CD8-positive, alpha-beta memory T cell (primary cell): ENCODE results near the gene LMNA. TPM values are rescaled to one million over a fixed set of nuclear protein-coding genes. Genes with fewer than 3 reads are reported as not detected.
"Not testable (repeated sequence)": the region's sequence is repeated elsewhere in the genome, so short reads cannot be mapped to it uniquely, and the experiment has no call there.

Source experiments
- CTCF ChIA-PET: fragments of 350-600 bp; sonication (Branson Sonifier 250); formaldehyde crosslinking; loops from one replicate; lab custom pipeline; 2021; ENCODE audit warnings: antibody characterized with exemption; lab: Charles Lee
- POLR2A ChIA-PET: fragments of 350-600 bp; sonication (Branson Sonifier 250); formaldehyde crosslinking; loops from one replicate; lab custom pipeline; 2021; ENCODE audit warnings: antibody characterized with exemption; lab: Charles Lee
- DNase-seq, 5 donors: peaks; one replicate each; pipeline versions ENCODE4 v3.0.0 to v3.0.0-alpha.2; 2020 to 2022; ENCODE audit warnings: mixed read lengths in 1 of 5
- H3K27ac ChIP-seq: one replicate; pipeline ENCODE4 v1.7.0; 2013; ENCODE audit warnings: low read depth, mild to moderate bottlenecking, low read length, moderate library complexity
- H3K27me3 ChIP-seq: 2 replicates; pipeline ENCODE4 v1.7.0; 2013; ENCODE audit warnings: low read length, mild to moderate bottlenecking; ENCODE audit not compliant: insufficient read depth, poor library complexity, severe bottlenecking
- H3K36me3 ChIP-seq: 2 replicates; pipeline ENCODE4 v1.7.0; 2013; ENCODE audit warnings: mild to moderate bottlenecking, low read length, moderate library complexity; ENCODE audit not compliant: insufficient read depth
- H3K4me1 ChIP-seq: 2 replicates; pipeline ENCODE4 v1.7.0; 2013; ENCODE audit warnings: mild to moderate bottlenecking, low read length, moderate library complexity; ENCODE audit not compliant: insufficient read depth
- H3K4me3 ChIP-seq: 2 replicates; pipeline ENCODE4 v1.7.0; 2013; ENCODE audit warnings: mild to moderate bottlenecking, low read length
- H3K9me3 ChIP-seq: 2 replicates; pipeline ENCODE4 v1.7.0; 2013; ENCODE audit warnings: mild to moderate bottlenecking, low read length
- H3K27ac Mint-ChIP-seq, 8 donors: one replicate each; pipeline ENCODE4 v1.8.0; 2020 to 2021; ENCODE audit warnings: mixed read lengths in 8 of 8, mild to moderate bottlenecking in 6 of 8, inconsistent platforms in 3 of 8, moderate library complexity in 3 of 8
- H3K27me3 Mint-ChIP-seq, 2 donors: one replicate each; pipeline ENCODE4 v1.8.0; 2020 to 2021; ENCODE audit warnings: mixed read lengths in 2 of 2, mild to moderate bottlenecking in 1 of 2, moderate library complexity in 1 of 2
- H3K36me3 Mint-ChIP-seq, 3 donors: one replicate each; pipeline ENCODE4 v1.8.0; 2020 to 2021; ENCODE audit warnings: mixed read lengths in 3 of 3, inconsistent platforms in 1 of 3, mild to moderate bottlenecking in 1 of 3
- H3K4me1 Mint-ChIP-seq, 3 donors: one replicate each; pipeline ENCODE4 v1.8.0; 2020 to 2021; ENCODE audit warnings: mixed read lengths in 3 of 3, inconsistent platforms in 1 of 3, mild to moderate bottlenecking in 1 of 3
- H3K4me3 Mint-ChIP-seq, 7 donors: one replicate each; pipeline ENCODE4 v1.8.0; 2020 to 2021; ENCODE audit warnings: mixed read lengths in 7 of 7, mild to moderate bottlenecking in 6 of 7, moderate library complexity in 4 of 7, inconsistent platforms in 2 of 7
- H3K9me3 Mint-ChIP-seq, 5 donors: one replicate each; pipeline ENCODE4 v1.8.0; 2020 to 2022; ENCODE audit warnings: mixed read lengths in 5 of 5, mild to moderate bottlenecking in 3 of 5, moderate library complexity in 2 of 5, inconsistent platforms in 1 of 5
- polyA plus RNA-seq: library from polyadenylated mRNA; unstranded; fragments of 300-500 nt; fragmentation: Illumina TruSeq; gene quantifications from one replicate; pipeline ENCODE4 v1.2.3, GENCODE V29; 2021
- total RNA-seq, 2 experiments: library from RNA; stranded (reverse); gene quantifications; one replicate each; pipeline ENCODE4 v1.2.3, GENCODE V29; 2021

The LMNA gene
- total RNA-seq (100 to 1,000 TPM; 325 to 335 TPM), polyA plus RNA-seq (13.9 TPM)

DNA sequence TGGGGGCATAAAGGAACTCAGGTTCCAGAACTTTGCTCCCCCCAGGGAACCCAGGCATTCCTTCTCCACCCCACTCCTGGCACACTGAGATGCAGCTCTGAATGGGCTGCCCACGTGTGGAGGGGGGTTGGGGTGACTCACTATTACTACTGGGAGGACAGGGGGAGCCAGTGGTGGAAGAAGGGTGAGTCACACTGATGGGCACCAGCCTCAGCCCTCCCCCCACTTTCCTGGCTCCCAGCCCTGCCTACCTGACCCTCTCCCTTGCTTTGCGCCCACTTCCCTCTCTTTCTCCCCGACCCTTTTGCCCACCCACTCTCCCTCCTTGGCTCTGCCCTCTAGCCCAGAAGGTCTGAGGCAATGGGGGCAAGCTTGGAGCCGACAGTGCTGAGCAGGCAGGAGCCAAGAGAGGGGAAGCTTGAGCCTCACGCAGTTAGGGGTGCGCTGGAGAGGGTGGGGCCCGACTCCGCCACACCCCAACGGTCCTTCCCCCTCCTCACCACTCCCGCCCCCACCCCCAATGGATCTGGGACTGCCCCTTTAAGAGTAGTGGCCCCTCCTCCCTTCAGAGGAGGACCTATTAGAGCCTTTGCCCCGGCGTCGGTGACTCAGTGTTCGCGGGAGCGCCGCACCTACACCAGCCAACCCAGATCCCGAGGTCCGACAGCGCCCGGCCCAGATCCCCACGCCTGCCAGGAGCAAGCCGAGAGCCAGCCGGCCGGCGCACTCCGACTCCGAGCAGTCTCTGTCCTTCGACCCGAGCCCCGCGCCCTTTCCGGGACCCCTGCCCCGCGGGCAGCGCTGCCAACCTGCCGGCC lies at the start of gene LMNA:
Gene LMNA, plus strand, starts transcription at position 611 of the 818 bp plus-strand sequence. CDS start 208 bp downstream, outside the sequence.
- Mint-ChIP-seq H3K36me3 (peaks cover 0 to 19% (median 0%) of the 10 kb centered on the region in 3 donors), H3K9me3 (peaks cover 0 to 2% (median 0%) of the 10 kb centered on the region in 5 donors), H3K4me3 (peak within 1 kb of the TSS; percentile 90 to 98 (median 93)), H3K27me3 (peaks cover 0 to 8% of the 10 kb centered on the region in 2 donors), H3K27ac (peak within 1 kb of the TSS; percentile 81 to 100 (median 97)), H3K4me1 (peaks cover 24 to 48% (median 32%) of the 10 kb centered on the region in 3 donors)
- Histone ChIP-seq H3K27me3 (peaks cover 3% of the 10 kb centered on the region), H3K9me3 (no peaks in the 10 kb centered on the region), H3K36me3 (no peaks in the 10 kb centered on the region), H3K4me1 (peaks cover 17% of the 10 kb centered on the region), H3K27ac (peak within 1 kb of the TSS; percentile 93), H3K4me3 (peak within 1 kb of the TSS; percentile 77)
- peak; percentile 34 to 91 (median 73) for DNase-seq
- ChIA-PET POLR2A (interaction anchor here (0.5 to 1.9 kb wide), 6 partner anchors 8 to 98 kb away, joined by 3 to 10 read pairs (median 4); partner anchors contain the start of gene PMF1), CTCF (interaction anchor here (9.0 to 25.4 kb wide), 2 partner anchors 14 to 15 kb away, joined by 78 to 702 read pairs; no protein-coding TSS in a partner anchor)

DNA sequence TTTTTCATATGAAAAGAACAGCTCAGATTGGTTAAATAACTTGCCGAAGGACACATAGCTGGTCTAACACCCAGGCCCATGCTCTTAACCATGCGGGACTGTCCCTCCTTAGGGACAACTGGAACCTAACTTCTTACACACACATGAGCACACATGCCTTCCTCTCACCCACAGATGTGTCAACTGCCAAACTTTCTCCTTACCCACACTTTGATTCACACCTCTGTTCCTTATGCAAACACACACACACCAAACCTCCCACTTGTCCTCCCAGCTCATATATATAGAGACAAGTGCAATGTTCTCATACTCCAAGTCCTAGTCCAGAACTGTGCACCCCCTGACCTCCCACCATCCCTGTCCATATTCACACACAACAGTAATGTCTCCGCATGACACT lies 49.3 kb upstream of the LMNA start:
- ChIA-PET CTCF (interaction anchor here (0.9 to 2.1 kb wide), 5 partner anchors 16 to 127 kb away, joined by 3 to 6 read pairs (median 3); no protein-coding TSS in a partner anchor), POLR2A (no interaction called here)
- no peak for DNase-seq
- Histone ChIP-seq H3K27ac (no peak overlapping the region), H3K36me3 (no peaks in the 10 kb centered on the region), H3K27me3 (no peaks in the 10 kb centered on the region), H3K9me3 (no peaks in the 10 kb centered on the region), H3K4me3 (no peak overlapping the region), H3K4me1 (no peaks in the 10 kb centered on the region)
- no peaks in the 10 kb centered on the region for H3K36me3 Mint-ChIP-seq
- no peaks in the 10 kb centered on the region for H3K9me3 Mint-ChIP-seq
- peak overlapping the region in 3 of 8 donors; percentile 18 to 64 (median 41) for H3K27ac Mint-ChIP-seq
- H3K4me1 Mint-ChIP-seq: peaks cover 3 to 7% (median 5%) of the 10 kb centered on the region in 3 donors
- H3K27me3 Mint-ChIP-seq: no peaks in the 10 kb centered on the region
- peak overlapping the region in 1 of 7 donors; percentile 1 for H3K4me3 Mint-ChIP-seq

DNA sequence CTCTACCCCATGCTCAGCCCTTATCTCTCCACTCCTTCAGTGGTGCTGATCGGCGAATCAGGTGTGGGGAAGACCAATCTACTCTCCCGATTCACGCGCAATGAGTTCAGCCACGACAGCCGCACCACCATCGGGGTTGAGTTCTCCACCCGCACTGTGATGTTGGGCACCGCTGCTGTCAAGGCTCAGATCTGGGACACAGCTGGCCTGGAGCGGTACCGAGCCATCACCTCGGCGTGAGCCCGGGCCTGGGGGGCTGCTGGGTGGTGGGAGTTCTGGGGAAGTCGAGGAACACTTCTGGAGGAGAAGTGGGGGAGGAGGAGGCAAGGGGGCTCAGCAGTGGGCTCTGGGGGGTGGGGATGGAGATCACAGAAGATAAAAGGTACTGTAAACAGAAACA lies 48.6 kb upstream of the LMNA start:
- Mint-ChIP-seq H3K27me3 (no peaks in the 10 kb centered on the region), H3K36me3 (no peaks in the 10 kb centered on the region), H3K4me3 (no peak overlapping the region), H3K27ac (peak overlapping the region in 1 of 8 donors; percentile 33), H3K9me3 (no peaks in the 10 kb centered on the region), H3K4me1 (peaks cover 3 to 7% (median 5%) of the 10 kb centered on the region in 3 donors)
- Histone ChIP-seq H3K36me3 (no peaks in the 10 kb centered on the region), H3K27me3 (no peaks in the 10 kb centered on the region), H3K4me3 (no peak overlapping the region), H3K27ac (no peak overlapping the region), H3K9me3 (no peaks in the 10 kb centered on the region), H3K4me1 (no peaks in the 10 kb centered on the region)
- DNase-seq: no peak
- ChIA-PET POLR2A (no interaction called here), CTCF (interaction anchor here (0.9 to 2.1 kb wide), 12 partner anchors 16 to 174 kb away, joined by 3 to 7 read pairs (median 3); partner anchors contain the start of gene KHDC4)

DNA sequence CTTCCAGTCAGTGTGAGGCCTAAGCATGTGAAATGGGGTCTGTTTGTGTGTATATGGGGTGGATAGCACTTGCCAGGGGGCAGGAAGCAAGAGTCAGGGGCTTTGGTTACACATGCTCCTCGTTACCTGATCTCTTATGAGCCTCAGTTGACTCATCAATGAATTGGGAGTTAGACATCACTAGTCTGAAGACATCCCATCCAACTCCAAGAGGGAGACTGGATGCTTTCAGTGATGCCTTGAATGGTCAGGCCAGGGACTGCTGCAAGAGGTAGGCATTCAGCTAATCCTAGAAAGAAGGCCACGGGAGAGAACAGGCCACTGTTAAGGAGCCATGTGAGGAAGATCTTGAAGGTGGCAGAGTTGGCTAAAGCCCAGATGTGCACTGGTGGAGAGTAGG lies 47.2 kb upstream of the LMNA start:
- H3K27me3 Mint-ChIP-seq: peaks cover 3% of the 10 kb centered on the region in 2 donors
- peak overlapping the region in 2 of 8 donors; percentile 7 to 24 for H3K27ac Mint-ChIP-seq
- H3K36me3 ChIP-seq: no peaks in the 10 kb centered on the region
- no peak for DNase-seq
- no peaks in the 10 kb centered on the region for H3K36me3 Mint-ChIP-seq
- H3K9me3 ChIP-seq: no peaks in the 10 kb centered on the region
- ChIA-PET POLR2A (no interaction called here), CTCF (interaction anchor here (1.2 to 1.4 kb wide), 4 partner anchors 63 to 137 kb away, joined by 3 to 7 read pairs (median 4); partner anchors contain the start of gene KHDC4)
- no peak overlapping the region for H3K27ac ChIP-seq
- no peaks in the 10 kb centered on the region for H3K9me3 Mint-ChIP-seq
- no peak overlapping the region for H3K4me3 Mint-ChIP-seq
- H3K4me1 ChIP-seq: no peaks in the 10 kb centered on the region
- H3K27me3 ChIP-seq: no peaks in the 10 kb centered on the region
- peaks cover 3 to 7% (median 5%) of the 10 kb centered on the region in 3 donors for H3K4me1 Mint-ChIP-seq
- H3K4me3 ChIP-seq: no peak overlapping the region

DNA sequence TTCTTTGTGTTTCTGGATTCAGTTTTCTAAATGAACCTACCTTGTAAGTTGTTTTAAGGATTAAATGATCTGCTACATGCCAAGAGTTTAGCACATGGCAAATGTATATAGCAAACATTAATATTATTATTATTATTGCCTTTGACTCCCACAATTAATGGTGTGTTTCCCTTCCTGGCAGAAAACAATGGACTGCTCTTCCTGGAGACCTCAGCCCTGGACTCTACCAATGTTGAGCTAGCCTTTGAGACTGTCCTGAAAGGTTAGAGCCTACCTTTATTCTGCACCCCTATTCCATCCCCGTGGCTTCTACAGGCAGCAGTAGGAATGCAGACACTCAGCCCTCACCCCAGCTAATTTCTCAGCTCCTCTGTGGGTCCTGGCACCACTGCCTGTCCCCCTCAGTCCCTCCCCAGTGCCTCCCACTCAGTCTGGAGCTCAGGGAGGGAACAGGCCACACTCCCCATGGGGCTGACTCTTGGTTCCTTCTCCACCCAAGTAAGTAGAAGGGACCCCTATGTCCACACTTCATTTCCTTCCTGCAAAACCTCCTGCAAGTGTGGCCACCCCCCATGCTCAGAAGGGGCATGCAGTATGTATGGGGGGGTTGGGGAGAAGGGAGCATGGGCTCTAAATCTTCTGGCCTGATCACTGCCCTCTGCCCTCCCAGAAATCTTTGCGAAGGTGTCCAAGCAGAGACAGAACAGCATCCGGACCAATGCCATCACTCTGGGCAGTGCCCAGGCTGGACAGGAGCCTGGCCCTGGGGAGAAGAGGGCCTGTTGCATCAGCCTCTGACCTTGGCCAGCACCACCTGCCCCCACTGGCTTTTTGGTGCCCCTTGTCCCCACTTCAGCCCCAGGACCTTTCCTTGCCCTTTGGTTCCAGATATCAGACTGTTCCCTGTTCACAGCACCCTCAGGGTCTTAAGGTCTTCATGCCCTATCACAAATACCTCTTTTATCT lies 44.7 kb upstream of the LMNA start:
- Histone ChIP-seq H3K4me3 (no peak overlapping the region), H3K4me1 (no peaks in the 10 kb centered on the region), H3K36me3 (no peaks in the 10 kb centered on the region), H3K27me3 (no peaks in the 10 kb centered on the region), H3K9me3 (no peaks in the 10 kb centered on the region), H3K27ac (no peak overlapping the region)
- Mint-ChIP-seq H3K9me3 (no peaks in the 10 kb centered on the region), H3K27ac (no peak overlapping the region), H3K36me3 (no peaks in the 10 kb centered on the region), H3K4me1 (peaks cover 3 to 7% (median 5%) of the 10 kb centered on the region in 3 donors), H3K27me3 (peaks cover 3% of the 10 kb centered on the region in 2 donors), H3K4me3 (no peak overlapping the region)
- ChIA-PET CTCF (no interaction called here), POLR2A (no interaction called here)
- DNase-seq: no peak

DNA sequence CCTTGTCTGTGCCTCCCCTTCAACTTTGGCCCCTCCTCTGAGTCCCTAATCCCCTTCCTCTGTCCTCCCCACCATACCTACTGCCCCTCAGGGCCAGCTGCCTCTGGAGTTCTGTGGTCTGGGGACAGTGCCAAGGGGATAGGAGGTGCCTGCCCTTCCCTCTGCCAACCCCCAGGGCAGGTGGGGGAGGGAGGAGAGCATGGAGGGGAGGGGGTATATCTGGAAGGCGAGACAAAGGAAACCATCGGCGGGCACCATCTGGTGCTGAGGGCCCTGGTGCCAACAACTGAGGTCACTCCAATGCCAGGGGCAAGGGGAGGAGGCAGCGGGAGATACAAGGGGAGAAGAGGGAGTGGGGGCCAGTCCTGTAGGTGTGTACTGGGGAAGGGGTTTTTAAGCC lies 44.0 kb upstream of the LMNA start:
- Histone ChIP-seq H3K4me3 (no peak overlapping the region), H3K27me3 (no peaks in the 10 kb centered on the region), H3K9me3 (no peaks in the 10 kb centered on the region), H3K27ac (no peak overlapping the region), H3K36me3 (no peaks in the 10 kb centered on the region), H3K4me1 (no peaks in the 10 kb centered on the region)
- ChIA-PET POLR2A (no interaction called here), CTCF (no interaction called here)
- H3K9me3 Mint-ChIP-seq: no peaks in the 10 kb centered on the region
- H3K36me3 Mint-ChIP-seq: no peaks in the 10 kb centered on the region
- H3K27me3 Mint-ChIP-seq: peaks cover 4 to 8% of the 10 kb centered on the region in 2 donors
- no peak overlapping the region for H3K27ac Mint-ChIP-seq
- no peak for DNase-seq
- no peak overlapping the region for H3K4me3 Mint-ChIP-seq
- H3K4me1 Mint-ChIP-seq: peaks cover 3 to 10% (median 5%) of the 10 kb centered on the region in 3 donors

DNA sequence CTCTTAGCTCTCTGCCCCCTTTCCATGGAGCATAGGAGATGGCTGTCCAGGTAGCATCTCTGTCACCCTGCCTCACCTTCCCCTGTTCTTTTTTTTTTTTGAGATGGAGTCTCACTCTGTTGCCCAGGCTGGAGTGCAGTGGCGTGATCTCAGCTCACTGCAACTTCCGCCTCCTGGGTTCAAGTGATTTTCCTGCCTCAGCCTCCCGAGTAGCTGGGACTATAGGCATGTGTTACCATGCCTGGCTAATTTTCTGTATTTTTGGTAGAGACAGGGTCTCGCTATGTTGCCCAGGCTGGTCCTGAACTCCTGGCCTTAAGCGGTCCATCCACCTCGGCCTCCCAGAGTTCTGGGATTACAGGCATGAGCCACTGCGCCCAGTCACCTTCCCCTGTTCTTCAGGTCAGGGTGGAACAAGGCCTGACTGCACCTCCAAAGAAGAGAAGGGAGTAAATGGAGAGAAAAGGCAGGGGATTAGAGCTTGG lies 43.1 kb upstream of the LMNA start:
- H3K4me3 ChIP-seq, POLR2A ChIA-PET, H3K4me1 Mint-ChIP-seq, H3K9me3 ChIP-seq, DNase-seq, H3K27ac Mint-ChIP-seq, H3K4me1 ChIP-seq, H3K4me3 Mint-ChIP-seq, H3K36me3 Mint-ChIP-seq, H3K36me3 ChIP-seq, H3K27me3 ChIP-seq, H3K9me3 Mint-ChIP-seq, H3K27ac ChIP-seq: not testable (repeated sequence)
- H3K27me3 Mint-ChIP-seq: peaks cover 4 to 11% of the 10 kb centered on the region in 2 donors
- CTCF ChIA-PET: interaction anchor here (0.6 kb wide), 1 partner anchor 184 kb away, joined by 3 read pairs; no protein-coding TSS in a partner anchor
